Stimulated activated CD8-positive, alpha-beta memory T cell treated with anti-CD3 and anti-CD28 coated beads, Interleukin-15, amount 100 ng/mL, for 48 hours (primary cell): ENCODE data around the gene VKORC1L1.
"Not testable (repeated sequence)": the region's sequence is repeated elsewhere in the genome, so short reads cannot be mapped to it uniquely, and the experiment has no call there.

Source experiments
- DNase-seq, 2 donors: peaks; one replicate each; pipeline ENCODE4 v3.0.0-alpha.2; 2020; ENCODE audit warnings: low read depth in 2 of 2

VKORC1L1 gene

GRCh38 chr7:65938336-65938895, 65.5 kb downstream of the VKORC1L1 start:
- DNase-seq = no peak

- not testable (repeated sequence) for DNase-seq
Measured at GRCh38 chr7:65945787-65946186, 72.9 kb downstream of the VKORC1L1 start.

- no peak for DNase-seq
Measured at GRCh38 chr7:65946904-65947303, 74.0 kb downstream of the VKORC1L1 start.

- DNase-seq = no peak
Measured at GRCh38 chr7:65951837-65952578, 79.1 kb downstream of the VKORC1L1 start.

GRCh38 chr7:65953001-65953720, 80.3 kb downstream of the VKORC1L1 start:
- no peak for DNase-seq

- no peak for DNase-seq
Measured at GRCh38 chr7:65953890-65954450, 81.1 kb downstream of the VKORC1L1 start.

- no peak for DNase-seq
Measured at GRCh38 chr7:65955718-65956117, 82.8 kb downstream of the VKORC1L1 start.

- no peak for DNase-seq
Measured at GRCh38 chr7:65960351-65961074, 87.6 kb downstream of the VKORC1L1 start.

GRCh38 chr7:65962033-65962432, 89.2 kb downstream of the VKORC1L1 start:
- no peak for DNase-seq

- not testable (repeated sequence) for DNase-seq
Measured at GRCh38 chr7:65964671-65965070, 91.8 kb downstream of the VKORC1L1 start.

- DNase-seq = no peak
Measured at GRCh38 chr7:65966146-65966545, 93.3 kb downstream of the VKORC1L1 start.

GRCh38 chr7:65967361-65968155, 94.7 kb downstream of the VKORC1L1 start:
- DNase-seq = no peak

- no peak for DNase-seq
Measured at GRCh38 chr7:65968256-65969185, 95.6 kb downstream of the VKORC1L1 start.

- no peak for DNase-seq
Measured at GRCh38 chr7:65971021-65971420, 98.1 kb downstream of the VKORC1L1 start.

- DNase-seq = no peak
Measured at GRCh38 chr7:65972976-65973375, 100.1 kb downstream of the VKORC1L1 start.

- DNase-seq = no peak
Measured at GRCh38 chr7:65974191-65974801, 101.4 kb downstream of the VKORC1L1 start.

GRCh38 chr7:65974876-65975275, 102.0 kb downstream of the VKORC1L1 start:
- DNase-seq = no peak

- DNase-seq = no peak
Measured at GRCh38 chr7:65975814-65976445, 103.1 kb downstream of the VKORC1L1 start.

GRCh38 chr7:65976659-65977196, 103.9 kb downstream of the VKORC1L1 start:
- no peak for DNase-seq
